ENCODE results near the gene SGIP1. TPM values are rescaled to one million over a fixed set of nuclear protein-coding genes. Genes with fewer than 3 reads are reported as not detected.

SGIP1 gene
- total and polyA plus RNA-seq, 2 of the 4 experiments (the other 2 are of a cell fraction): 27.1 to 42.7 TPM

GRCh38 chr1:66520655-66521054, 13.3 kb upstream of the SGIP1 start:
- H2BK5ac ChIP-seq (ENCODE audit: low read depth, low read length, poor library complexity, severe bottlenecking): no peak overlapping the region
- H3K4me1 ChIP-seq (ENCODE audit: control insufficient read depth, insufficient read depth, low read length): peaks cover 4% of the 10 kb centered on the region; the same call in 1 of the 2 replicates
- H3K79me1 ChIP-seq (ENCODE audit: low read depth in 1 of 2, low read length in 2 of 2): no peaks in the 10 kb centered on the region
- no CpG with 5 or more reads among the region's 6 CpGs for WGBS, 2 experiments (ENCODE audit: extremely low coverage in 2 of 2, insufficient read length in 1 of 2)
- no peak overlapping the region for H3K4me3 ChIP-seq (ENCODE audit: insufficient read depth, low read depth, low read length)
- H2AK5ac ChIP-seq (ENCODE audit: low read depth, low read length): no peak overlapping the region
- H3K23ac ChIP-seq (ENCODE audit: low read depth, low read length): no peak overlapping the region
- in situ Hi-C loops (cut with MboI; ENCODE audit: low sequenced_read_pairs): no loop called here
- H2BK120ac ChIP-seq (ENCODE audit: low read depth, low read length): no peak overlapping the region
- H2AFZ ChIP-seq (replicated peaks; ENCODE audit: low read length, poor library complexity): no peak overlapping the region
- no peak overlapping the region for H2BK15ac ChIP-seq (ENCODE audit: low read depth, low read length)
- no peak overlapping the region for H3K4me2 ChIP-seq (ENCODE audit: low read depth, low read length)
- no peak overlapping the region for H4K5ac ChIP-seq (ENCODE audit: low read depth, low read length)
- no TSS peak for BruUV-seq (replicated peaks)
- H3K56ac ChIP-seq (ENCODE audit: extremely low read depth, insufficient read depth, low read length): no peak overlapping the region
- DNase-seq (no peak), ATAC-seq (ENCODE audit: low read depth) (no peak)
- no peak overlapping the region for H2AK9ac ChIP-seq (replicated peaks; ENCODE audit: low read depth, low read length, poor library complexity)
- H4K8ac ChIP-seq (ENCODE audit: low read depth in 2 of 2, low read length in 2 of 2): no peak overlapping the region
- no peaks in the 10 kb centered on the region for H3K36me3 ChIP-seq (ENCODE audit: control insufficient read depth, insufficient read depth, low read length)
- intact Hi-C loops (cut with micrococcal nuclease): no loop called here
- H3K27ac ChIP-seq (ENCODE audit: insufficient read depth, low read length): no peak overlapping the region
- no peak overlapping the region for H3K14ac ChIP-seq (replicated peaks; ENCODE audit: low read depth, low read length)
- dilution Hi-C loops (cut with HindIII; ENCODE audit: low sequenced_read_pairs, unreplicated experiment): no loop called here
- H3K18ac ChIP-seq (ENCODE audit: low read depth, low read length): no peak overlapping the region
- POLR2A ChIA-PET (ENCODE audit: unreplicated experiment): no interaction called here
- H3K27me3 ChIP-seq (ENCODE audit: control insufficient read depth, insufficient read depth, low read length): no peaks in the 10 kb centered on the region
- CTCF ChIA-PET: no interaction called here
- no peak overlapping the region for H3K4ac ChIP-seq (ENCODE audit: low read depth, low read length)
- no peak overlapping the region for H4K91ac ChIP-seq (ENCODE audit: insufficient read depth, low read depth, low read length)
- no peaks in the 10 kb centered on the region for H4K20me1 ChIP-seq (ENCODE audit: insufficient read depth, low read length)
- H3K9me1 ChIP-seq (ENCODE audit: insufficient read depth, low read length): no peaks in the 10 kb centered on the region
- no peak for TF ChIP-seq POLR2A (IDR thresholded peaks at IDR 0.05; ENCODE audit: low read depth, low read length)
- TF ChIP-seq NFE2L2 (IDR thresholded peaks at IDR 0.05; ENCODE audit: low read depth, low read length): no peak
- TF ChIP-seq MAFK (IDR thresholded peaks at IDR 0.05; ENCODE audit: low read depth, low read length): peak; percentile 74
- H2BK20ac ChIP-seq (ENCODE audit: low read depth, low read length): no peak overlapping the region; the same call in 1 of the 2 replicates
- H3K9me3 ChIP-seq (ENCODE audit: control insufficient read depth, insufficient read depth, low read length): no peaks in the 10 kb centered on the region
- H3K9ac ChIP-seq (ENCODE audit: low read depth, low read length): no peak overlapping the region

Data from IMR-90 (cell line).